HCEC 1CT (cell line): ENCODE data around the gene PLPPR2.
A peak's percentile ranks its signal among the peaks of the same experiment; 100 is the strongest.
"Not testable (repeated sequence)": the region's sequence is repeated elsewhere in the genome, so short reads cannot be mapped to it uniquely, and the experiment has no call there.

Source experiments
- DNase-seq: peaks from one replicate; pipeline ENCODE4 v3.0.0-alpha.2; 2017

The PLPPR2 gene

DNA sequence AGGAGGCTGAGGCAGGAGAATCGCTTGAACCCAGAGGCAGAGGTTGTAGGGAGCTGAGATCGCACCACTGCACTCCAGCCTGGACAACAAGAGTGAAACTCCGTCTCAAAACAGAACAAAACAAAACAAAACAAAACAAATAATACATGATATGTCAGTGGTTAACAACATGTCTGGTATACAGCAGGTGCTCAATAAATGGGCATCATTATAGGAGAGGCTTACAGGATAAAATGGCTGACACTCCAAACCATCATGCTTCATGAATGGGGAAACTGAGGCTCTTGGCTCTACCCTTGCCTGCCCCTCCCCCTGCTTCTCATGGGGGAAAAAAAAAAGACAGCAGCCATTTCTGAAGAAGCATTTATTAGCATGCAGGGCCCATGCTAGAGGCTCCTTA lies 12.8 kb upstream of the PLPPR2 start:
- DNase-seq: no peak

DNA sequence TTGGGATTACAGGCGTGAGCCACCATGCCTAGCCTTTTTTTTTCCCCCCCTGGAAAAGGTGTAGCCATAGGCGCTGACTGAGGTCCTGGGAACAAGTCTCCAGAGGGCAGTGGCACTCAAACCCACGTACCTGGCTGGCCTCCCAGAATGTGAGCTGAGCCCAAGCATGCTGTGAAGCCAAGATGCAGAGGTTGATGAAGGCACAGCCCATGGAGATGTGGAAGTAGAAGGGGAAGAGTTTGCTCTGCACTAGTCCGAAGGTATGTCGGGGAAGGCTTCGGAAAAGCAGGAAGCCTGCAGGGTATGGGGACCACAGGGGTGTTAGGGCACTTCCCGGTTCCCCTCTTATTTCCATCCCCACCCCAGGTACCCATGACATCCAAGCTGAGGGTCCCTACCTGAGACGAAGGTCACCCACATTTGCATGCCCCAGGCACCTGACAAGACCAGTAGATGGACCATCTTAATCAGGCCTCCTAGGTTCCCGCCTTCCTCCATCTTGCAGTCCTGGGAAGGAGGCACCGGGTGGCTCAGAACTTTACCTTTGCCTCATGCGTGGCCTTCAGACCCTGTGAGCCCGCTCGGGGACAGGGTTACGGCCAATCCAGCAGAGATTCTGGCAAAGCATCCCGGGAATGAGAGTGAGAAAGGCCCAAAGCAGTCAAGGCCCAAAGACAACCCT lies 10.0 kb upstream of the PLPPR2 start:
- DNase-seq: no peak

- DNase-seq: peak; percentile 99
These were observed 8.9 kb upstream of the PLPPR2 start, which contains the start of the genes CCDC159 and TMEM205 for GRCh38 chr19:11346104-11346940. TSS of gene CCDC159 (plus strand) at chr19:11346519. CDS start at chr19:11346607, 88 bp downstream. TSS of gene TMEM205 (minus strand) at chr19:11346268. CDS start at chr19:11345619, 649 bp downstream.

- DNase-seq: no peak
These were observed 7.6 kb upstream of the PLPPR2 start for GRCh38 chr19:11347546-11348039.

GRCh38 chr19:11349171-11349570 lies 6.1 kb upstream of the PLPPR2 start:
- no peak for DNase-seq

DNA sequence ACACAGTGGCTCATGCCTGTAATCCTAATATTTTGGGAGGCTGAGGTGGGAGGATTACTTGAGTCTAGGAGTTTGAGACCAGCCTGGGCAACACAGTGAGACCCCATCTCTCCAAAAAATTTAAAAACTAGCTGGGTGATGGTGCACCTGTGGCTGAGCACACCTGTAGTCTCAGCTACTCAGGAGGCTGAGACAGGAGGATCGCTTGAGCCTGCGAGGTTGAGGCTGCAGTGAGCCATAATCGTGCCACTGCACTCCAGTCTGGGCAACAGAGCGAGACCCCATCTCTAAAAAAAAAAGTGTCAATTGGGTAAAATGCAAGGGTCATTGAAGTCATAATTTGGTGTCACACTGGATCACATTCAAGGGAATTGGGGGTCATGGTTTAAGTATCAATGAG lies 1.1 kb upstream of the PLPPR2 start:
- DNase-seq: not testable (repeated sequence)

GRCh38 chr19:11356074-11356397 lies 804 bp downstream of the PLPPR2 start:
- no peak for DNase-seq

DNA sequence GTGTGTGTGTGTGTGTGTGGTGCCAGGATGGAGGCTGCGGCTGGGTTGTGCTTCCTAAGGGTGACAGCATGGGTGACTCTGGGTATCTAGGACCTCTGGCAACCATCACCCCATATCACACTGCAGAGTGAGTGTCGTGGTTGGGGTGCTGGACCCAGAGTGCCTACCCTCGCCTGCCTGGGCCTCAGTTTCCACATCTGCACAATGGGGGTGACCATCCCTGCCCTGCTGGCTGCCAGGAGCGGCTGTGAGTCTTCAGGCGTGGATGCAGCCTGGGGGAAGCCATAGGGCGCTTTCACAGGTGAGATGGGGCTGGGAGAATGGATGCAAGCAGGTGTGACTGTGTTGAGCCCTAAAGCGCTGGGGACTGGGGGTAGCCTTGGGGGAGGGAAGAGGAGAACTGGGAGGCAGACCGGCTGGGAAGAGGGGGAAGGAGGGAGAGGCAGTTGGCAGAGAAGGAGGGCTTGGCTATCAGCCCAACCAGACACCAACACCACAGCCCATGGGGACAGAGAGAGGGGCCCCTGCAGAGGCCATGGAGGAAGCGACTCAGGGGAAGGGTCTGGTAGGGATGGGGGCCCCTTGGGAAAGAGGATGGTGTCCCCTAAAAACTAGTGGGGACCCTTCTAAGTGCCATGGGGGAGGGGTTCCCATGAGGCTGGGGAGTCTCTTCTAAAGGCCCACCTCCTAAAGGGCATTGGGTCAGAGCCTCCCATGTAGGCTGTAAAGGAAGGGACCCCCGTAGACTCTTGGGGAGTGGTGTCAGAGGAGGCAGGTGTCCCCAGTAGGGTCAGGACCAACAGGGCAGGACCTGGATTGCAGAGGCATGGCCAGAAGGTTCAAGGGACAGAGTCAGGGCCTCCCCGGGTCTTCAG lies 1.7 kb downstream of the PLPPR2 start:
- DNase-seq: no peak

GRCh38 chr19:11359421-11359820 lies 4.2 kb downstream of the PLPPR2 start:
- DNase-seq: no peak

DNA sequence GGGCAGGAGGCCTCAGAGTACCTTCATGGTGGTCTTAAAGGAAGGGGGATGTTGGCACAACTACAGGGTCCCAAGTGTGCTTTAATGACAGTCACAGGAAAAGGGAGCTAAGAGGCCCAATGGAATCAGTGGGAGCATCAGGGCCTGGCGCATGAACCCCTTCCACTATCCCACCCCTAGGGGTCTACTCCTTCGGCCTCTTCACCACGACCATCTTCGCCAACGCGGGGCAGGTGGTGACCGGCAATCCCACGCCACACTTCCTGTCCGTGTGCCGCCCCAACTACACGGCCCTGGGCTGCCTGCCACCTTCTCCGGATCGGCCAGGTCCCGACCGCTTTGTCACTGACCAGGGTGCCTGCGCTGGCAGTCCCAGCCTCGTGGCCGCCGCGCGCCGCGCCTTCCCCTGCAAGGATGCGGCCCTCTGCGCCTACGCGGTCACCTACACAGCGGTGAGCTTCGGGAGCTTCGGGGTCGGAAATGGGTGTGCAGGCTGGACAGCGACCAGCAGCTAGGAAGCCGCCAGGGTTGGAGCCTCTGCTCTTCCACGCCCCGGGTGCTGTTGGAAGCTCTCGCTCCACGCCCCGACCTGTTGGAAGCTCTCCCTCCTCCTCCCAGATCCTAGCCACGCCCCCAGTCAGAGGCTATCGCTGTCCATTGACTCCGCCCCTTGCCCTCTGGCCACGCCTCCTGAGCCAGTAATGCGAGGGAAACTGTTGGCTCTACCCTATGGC lies 6.0 kb downstream of the PLPPR2 start:
- DNase-seq: no peak

- no peak for DNase-seq
These were observed 6.8 kb downstream of the PLPPR2 start for GRCh38 chr19:11361771-11362731.

DNA sequence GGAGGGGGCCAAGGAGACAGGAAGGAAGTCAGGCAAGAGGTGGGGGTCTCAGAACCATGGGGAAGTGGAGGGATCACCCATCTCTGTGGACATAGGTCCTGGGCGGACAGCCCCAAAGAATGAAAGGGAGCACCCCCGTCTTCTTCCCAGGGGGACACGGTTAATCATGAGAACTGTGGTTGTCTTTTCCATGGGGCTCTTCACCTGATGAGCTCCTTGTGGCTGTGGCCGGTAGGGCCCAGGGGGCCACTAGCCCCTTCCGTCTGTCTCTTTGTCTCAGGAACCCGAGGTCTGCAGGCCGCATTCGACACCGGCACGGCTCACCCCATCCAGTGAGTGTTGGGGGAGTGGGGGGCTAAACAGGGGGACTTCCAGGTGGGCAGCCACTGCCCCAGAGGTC lies 8.6 kb downstream of the PLPPR2 start:
- DNase-seq: no peak

DNA sequence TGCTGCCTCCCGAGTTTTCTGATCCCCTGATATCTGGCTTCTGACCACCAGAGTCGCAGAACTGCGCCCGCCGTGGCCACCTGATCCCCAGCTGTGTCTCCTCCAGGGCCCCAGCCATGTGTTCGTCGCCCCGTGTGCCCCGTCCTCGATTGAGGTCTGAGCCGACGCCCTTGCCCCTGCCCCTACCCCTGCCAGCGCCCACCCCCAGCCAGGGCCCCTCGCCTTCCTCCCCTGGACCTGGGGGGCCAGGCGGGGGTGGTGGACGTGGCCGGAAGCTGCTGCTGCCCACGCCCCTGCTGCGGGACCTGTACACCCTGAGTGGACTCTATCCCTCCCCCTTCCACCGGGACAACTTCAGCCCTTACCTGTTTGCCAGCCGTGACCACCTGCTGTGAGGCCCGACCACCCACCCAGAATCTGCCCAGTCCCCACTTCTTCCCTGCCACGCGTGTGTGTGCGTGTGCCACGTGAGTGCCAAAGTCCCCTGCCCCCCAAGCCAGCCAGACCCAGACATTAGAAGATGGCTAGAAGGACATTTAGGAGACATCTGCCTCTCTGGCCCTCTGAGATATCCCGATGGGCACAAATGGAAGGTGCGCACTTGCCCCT lies 9.2 kb downstream of the PLPPR2 start:
- DNase-seq: no peak

GRCh38 chr19:11364935-11365334 lies 9.7 kb downstream of the PLPPR2 start:
- no peak for DNase-seq

DNA sequence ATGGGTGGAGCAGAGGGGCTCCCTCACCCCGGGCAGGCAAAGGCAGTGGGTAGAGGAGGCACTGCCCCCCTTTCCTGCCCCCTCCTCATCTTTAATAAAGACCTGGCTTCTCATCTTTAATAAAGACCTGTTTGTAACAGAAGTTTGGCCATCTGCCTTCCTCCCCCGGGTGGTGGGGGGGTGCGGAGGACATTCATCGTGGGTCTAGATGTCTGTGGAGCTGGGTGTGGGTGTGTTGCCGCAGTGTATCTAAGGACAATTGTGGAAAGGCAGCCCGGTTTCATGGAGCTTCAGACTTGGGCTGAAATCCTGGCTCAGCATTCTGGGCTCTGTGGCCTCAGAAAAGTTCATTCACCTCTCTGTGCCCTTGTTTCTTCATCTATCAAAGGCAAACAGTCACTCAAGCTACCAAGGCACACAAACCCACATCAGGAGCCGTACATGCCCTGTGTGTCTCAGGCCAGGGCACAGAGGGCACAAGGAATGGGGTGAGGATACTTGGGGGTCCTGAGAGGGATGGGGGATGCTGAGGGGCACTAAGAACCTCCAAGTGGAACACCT lies 10.4 kb downstream of the PLPPR2 start:
- no peak for DNase-seq

DNA sequence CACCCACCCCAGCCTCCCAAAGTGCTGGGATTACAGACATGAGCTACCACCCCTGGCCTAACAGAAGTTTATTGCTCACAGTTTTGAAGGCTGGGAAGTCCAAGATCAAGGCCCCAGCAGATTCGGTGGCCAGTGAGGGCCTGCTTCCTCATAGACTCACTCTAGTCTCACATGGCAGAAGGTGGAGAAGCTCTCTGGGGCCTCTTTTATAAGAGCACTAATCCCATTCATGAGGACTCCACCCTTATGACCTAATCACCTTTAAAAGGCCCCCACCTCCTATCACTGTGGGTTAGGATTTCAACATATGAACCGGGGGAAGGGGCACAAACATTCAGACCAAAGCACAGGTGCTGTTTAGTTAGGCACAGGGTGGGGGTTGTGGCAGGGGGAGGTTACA lies 12.3 kb downstream of the PLPPR2 start:
- DNase-seq: no peak

DNA sequence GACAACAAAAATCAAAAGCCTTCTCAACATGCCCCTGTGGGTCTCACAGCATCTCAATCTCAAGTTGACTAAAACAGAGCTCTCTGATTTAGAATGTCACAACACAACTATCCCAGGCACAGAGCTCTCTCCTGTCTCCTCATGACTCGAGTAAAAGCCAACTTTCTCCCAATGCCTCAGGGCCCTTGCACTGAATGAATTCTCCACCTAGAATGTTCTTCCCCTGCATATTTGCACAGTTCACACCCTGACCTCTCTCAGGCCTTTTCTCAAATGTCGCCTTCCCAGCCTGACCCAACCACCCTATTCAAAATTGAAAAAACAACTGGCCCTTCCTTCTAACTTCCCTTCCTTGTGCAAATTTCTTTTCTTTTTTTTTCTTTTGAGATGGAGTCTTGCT lies 15.5 kb downstream of the PLPPR2 start:
- DNase-seq: no peak

GRCh38 chr19:11373166-11373884 lies 18.1 kb downstream of the PLPPR2 start:
- no peak for DNase-seq

GRCh38 chr19:11373885-11374432 lies 18.7 kb downstream of the PLPPR2 start:
- no peak for DNase-seq
